GM23338 (cell line): ENCODE measurements around the gene OR10R2. TPM values are rescaled to one million over a fixed set of nuclear protein-coding genes. Genes with fewer than 3 reads are reported as not detected.

Source experiments
- ATAC-seq: fragments of 200-7000 bp; cut with Tn5 transposase; 3 replicates; pipeline ENCODE4 v1.9.1; 2020
- DNase-seq: peaks from one replicate; pipeline ENCODE4 v3.0.0-alpha.2; 2015; ENCODE audit warnings: low spot score
- H2AFZ ChIP-seq: fragments of 200-600 bp; sonication (generic); 2 replicates; pipeline ENCODE4 v1.8.0; 2016; ENCODE audit warnings: antibody characterized with exemption, mild to moderate bottlenecking, moderate library complexity
- H3F3A ChIP-seq: fragments of 200-600 bp; sonication (generic); replicated peaks from 2 replicates; pipeline ENCODE4 v1.8.0; 2017; ENCODE audit warnings: antibody characterized with exemption, mixed run types, low read depth
- H3K27ac ChIP-seq: fragments of 200-600 bp; sonication (generic); 2 replicates; pipeline ENCODE4 v1.6.1; 2016; ENCODE audit warnings: low read depth
- H3K27me3 ChIP-seq: fragments of 200-600 bp; sonication (generic); 2 replicates; pipeline ENCODE4 v1.8.0; 2016; ENCODE audit warnings: mild to moderate bottlenecking, mixed run types, moderate library complexity; ENCODE audit not compliant: insufficient read depth
- H3K36me3 ChIP-seq: fragments of 200-600 bp; sonication (generic); 2 replicates; pipeline ENCODE4 v1.8.0; 2016; ENCODE audit warnings: mild to moderate bottlenecking; ENCODE audit not compliant: insufficient read depth
- H3K4me1 ChIP-seq: fragments of 200-600 bp; sonication (generic); 2 replicates; pipeline ENCODE4 v1.8.0; 2016; ENCODE audit warnings: mild to moderate bottlenecking, moderate library complexity; ENCODE audit not compliant: insufficient read depth
- H3K4me2 ChIP-seq: fragments of 200-600 bp; sonication (generic); 2 replicates; pipeline ENCODE4 v1.7.1; 2017; ENCODE audit warnings: mixed run types
- H3K4me3 ChIP-seq: fragments of 200-600 bp; sonication (generic); 2 replicates; pipeline ENCODE4 v1.6.1; 2016; ENCODE audit warnings: mixed run types
- H3K79me2 ChIP-seq: fragments of 200-600 bp; sonication (generic); replicated peaks from 2 replicates; pipeline ENCODE4 v1.8.0; 2017; ENCODE audit warnings: mild to moderate bottlenecking; ENCODE audit not compliant: insufficient read depth
- H3K9me2 ChIP-seq: fragments of 200-600 bp; sonication (generic); 2 replicates; pipeline ENCODE4 v1.8.0; 2017; ENCODE audit not compliant: insufficient read depth
- H4K20me1 ChIP-seq: fragments of 200-600 bp; sonication (generic); replicated peaks from 2 replicates; pipeline ENCODE4 v1.8.0; 2017; ENCODE audit warnings: mild to moderate bottlenecking; ENCODE audit not compliant: insufficient read depth
- H3K27ac Mint-ChIP-seq: 2 replicates; pipeline ENCODE4 v1.8.0; 2020; ENCODE audit warnings: inconsistent platforms, mild to moderate bottlenecking, moderate library complexity, mixed read lengths
- H3K27me3 Mint-ChIP-seq: 3 replicates; pipeline ENCODE4 v1.8.0; 2022; ENCODE audit warnings: low read depth, mild to moderate bottlenecking, moderate library complexity, mixed read lengths, inconsistent platforms; ENCODE audit not compliant: insufficient read depth, poor library complexity
- H3K36me3 Mint-ChIP-seq: 3 replicates; pipeline ENCODE4 v1.8.0; 2021; ENCODE audit warnings: low read depth, mild to moderate bottlenecking, inconsistent platforms, moderate library complexity, mixed read lengths
- H3K4me1 Mint-ChIP-seq: 3 replicates; pipeline ENCODE4 v1.8.0; 2020; ENCODE audit warnings: mild to moderate bottlenecking, inconsistent platforms, mixed read lengths
- H3K4me3 Mint-ChIP-seq: 3 replicates; pipeline ENCODE4 v1.8.0; 2021; ENCODE audit warnings: moderate library complexity, mild to moderate bottlenecking, inconsistent platforms, mixed read lengths
- H3K9me3 Mint-ChIP-seq: 3 replicates; pipeline ENCODE4 v1.8.0; 2020; ENCODE audit warnings: moderate library complexity, mild to moderate bottlenecking, inconsistent platforms, mixed read lengths
- CREB1 ChIP-seq: fragments of 250-450 bp; sonication (Bioruptor Pico); IDR thresholded peaks from 2 replicates; pipeline ENCODE4 v1.5.0; 2020; ENCODE audit warnings: low read depth, mild to moderate bottlenecking, moderate library complexity
- CTCF ChIP-seq, 2 experiments: fragments of 200-600 bp in 1 of 2; sonication (generic) in 1 of 2; conservative IDR thresholded peaks; 2 replicates each; pipeline versions ENCODE4 v1.5.1 to v1.6.1; 2016 to 2017; ENCODE audit warnings: antibody characterized with exemption in 2 of 2, low read depth in 2 of 2, mild to moderate bottlenecking in 2 of 2, moderate library complexity in 1 of 2
- ETS1 ChIP-seq: IDR thresholded peaks from 2 replicates; pipeline ENCODE4 v1.6.1; 2016; ENCODE audit warnings: antibody characterized with exemption
- EZH2 ChIP-seq: fragments of 200-600 bp; sonication (generic); IDR thresholded peaks from one replicate; pipeline ENCODE4 v1.8.0; 2017; ENCODE audit warnings: antibody characterized with exemption, mild to moderate bottlenecking, low read depth; ENCODE audit not compliant: unreplicated experiment
- EZH2phosphoT487 ChIP-seq: fragments of 200-600 bp; sonication (generic); IDR thresholded peaks from one replicate; pipeline ENCODE4 v1.8.1; 2018; ENCODE audit warnings: antibody characterized with exemption; ENCODE audit not compliant: unreplicated experiment
- JUNB ChIP-seq: IDR thresholded peaks from one replicate; pipeline ENCODE4 v1.6.1; 2016; ENCODE audit warnings: antibody characterized with exemption; ENCODE audit not compliant: unreplicated experiment
- NANOG ChIP-seq: IDR thresholded peaks from 2 replicates; pipeline ENCODE4 v1.6.1; 2016; ENCODE audit warnings: antibody characterized with exemption, borderline replicate concordance
- POLR2AphosphoS5 ChIP-seq: IDR thresholded peaks from 2 replicates; pipeline ENCODE4 v1.6.1; 2016; ENCODE audit warnings: antibody characterized with exemption, low read depth
- STAT1 ChIP-seq: IDR thresholded peaks from one replicate; pipeline ENCODE4 v1.6.1; 2016; ENCODE audit warnings: antibody characterized with exemption; ENCODE audit not compliant: unreplicated experiment
- ZNF114 ChIP-seq: fragments of 250-450 bp; sonication (Bioruptor Pico); IDR thresholded peaks from 2 replicates; pipeline ENCODE4 v1.5.0; 2020; ENCODE audit warnings: mild to moderate bottlenecking, moderate library complexity
- ZNF331 ChIP-seq: fragments of 250-450 bp; sonication (Bioruptor Pico); IDR thresholded peaks from 2 replicates; pipeline ENCODE4 v1.5.0; 2020; ENCODE audit warnings: low read depth, mild to moderate bottlenecking, moderate library complexity
- polyA plus RNA-seq: library from polyadenylated mRNA; unstranded; fragments of >200 nt; fragmentation: Nextera tagmentation; extraction: Ambion mirVana; gene quantifications from 2 replicates; pipeline ENCODE4 v1.2.1, GENCODE V29; 2016
- total RNA-seq: library from RNA; depleted of rRNA; stranded (reverse); fragments of >200 nt; shearing (Covaris generic); gene quantifications from 2 replicates; pipeline ENCODE4 v1.2.3, GENCODE V29; 2014
- TF ChIP-seq, protein P1 (sequence below): fragments of 250-450 bp; sonication (Bioruptor Pico); IDR thresholded peaks from 2 replicates; pipeline ENCODE4 v1.5.0; 2020; ENCODE audit warnings: mild to moderate bottlenecking, moderate library complexity
- TF ChIP-seq, protein P2 (sequence below): IDR thresholded peaks from one replicate; pipeline ENCODE4 v1.6.1; 2018; ENCODE audit warnings: antibody characterized with exemption; ENCODE audit not compliant: unreplicated experiment

Gene OR10R2
- total and polyA plus RNA-seq, 2 experiments from 2014 or later = not detected

DNA sequence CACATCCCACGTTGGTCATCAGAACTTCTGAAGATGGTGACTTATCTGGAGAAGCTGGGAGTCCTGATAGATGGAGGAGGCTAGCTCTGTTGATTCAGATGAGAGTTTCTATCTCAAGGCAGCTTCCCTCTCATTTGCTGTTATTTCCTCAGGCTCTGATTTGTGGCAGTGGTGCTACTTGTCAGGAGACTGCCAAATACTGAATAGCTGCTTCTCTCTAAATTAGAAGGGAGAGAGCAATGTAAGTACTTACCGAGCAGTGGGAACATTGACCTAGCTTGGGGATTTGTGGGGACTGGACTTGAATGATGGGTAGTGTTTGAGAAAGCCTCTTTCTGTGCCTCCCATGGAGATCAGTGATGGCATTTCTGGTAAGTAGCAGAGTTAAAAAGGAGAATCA, 10.5 kb upstream of the OR10R2 start, which contains the start of gene OR10K1:
Gene OR10K1 (plus strand): TSS at position 301 of the 400 bp plus-strand sequence. CDS start 3,728 bp downstream, outside the sequence.
- Mint-ChIP-seq H3K27me3 (peaks cover 2% of the 10 kb centered on the region), H3K36me3 (no peaks in the 10 kb centered on the region), H3K4me3 (no peak within 1 kb of the TSS), H3K9me3 (no peaks in the 10 kb centered on the region), H3K27ac (no peak within 1 kb of the TSS), H3K4me1 (no peaks in the 10 kb centered on the region)
- Histone ChIP-seq H3K27me3 (no peaks in the 10 kb centered on the region), H4K20me1 (no peaks in the 10 kb centered on the region), H2AFZ (no peak within 1 kb of the TSS), H3K9me2 (0 out of 2 replicates have a peak, but pooled peaks cover 6% of the 10 kb centered on the region), H3K27ac (no peak within 1 kb of the TSS), H3K4me2 (no peak within 1 kb of the TSS), H3F3A (no peaks in the 10 kb centered on the region), H3K4me1 (no peaks in the 10 kb centered on the region), H3K4me3 (no peak within 1 kb of the TSS), H3K79me2 (no peaks in the 10 kb centered on the region), H3K36me3 (no peaks in the 10 kb centered on the region)
- no peak for TF ChIP-seq ETS1
- no peak for TF ChIP-seq ZNF114 (CRISPR knock-in tag)
- no peak for TF ChIP-seq ZNF331 (CRISPR knock-in tag)
- TF ChIP-seq, protein P1, sequence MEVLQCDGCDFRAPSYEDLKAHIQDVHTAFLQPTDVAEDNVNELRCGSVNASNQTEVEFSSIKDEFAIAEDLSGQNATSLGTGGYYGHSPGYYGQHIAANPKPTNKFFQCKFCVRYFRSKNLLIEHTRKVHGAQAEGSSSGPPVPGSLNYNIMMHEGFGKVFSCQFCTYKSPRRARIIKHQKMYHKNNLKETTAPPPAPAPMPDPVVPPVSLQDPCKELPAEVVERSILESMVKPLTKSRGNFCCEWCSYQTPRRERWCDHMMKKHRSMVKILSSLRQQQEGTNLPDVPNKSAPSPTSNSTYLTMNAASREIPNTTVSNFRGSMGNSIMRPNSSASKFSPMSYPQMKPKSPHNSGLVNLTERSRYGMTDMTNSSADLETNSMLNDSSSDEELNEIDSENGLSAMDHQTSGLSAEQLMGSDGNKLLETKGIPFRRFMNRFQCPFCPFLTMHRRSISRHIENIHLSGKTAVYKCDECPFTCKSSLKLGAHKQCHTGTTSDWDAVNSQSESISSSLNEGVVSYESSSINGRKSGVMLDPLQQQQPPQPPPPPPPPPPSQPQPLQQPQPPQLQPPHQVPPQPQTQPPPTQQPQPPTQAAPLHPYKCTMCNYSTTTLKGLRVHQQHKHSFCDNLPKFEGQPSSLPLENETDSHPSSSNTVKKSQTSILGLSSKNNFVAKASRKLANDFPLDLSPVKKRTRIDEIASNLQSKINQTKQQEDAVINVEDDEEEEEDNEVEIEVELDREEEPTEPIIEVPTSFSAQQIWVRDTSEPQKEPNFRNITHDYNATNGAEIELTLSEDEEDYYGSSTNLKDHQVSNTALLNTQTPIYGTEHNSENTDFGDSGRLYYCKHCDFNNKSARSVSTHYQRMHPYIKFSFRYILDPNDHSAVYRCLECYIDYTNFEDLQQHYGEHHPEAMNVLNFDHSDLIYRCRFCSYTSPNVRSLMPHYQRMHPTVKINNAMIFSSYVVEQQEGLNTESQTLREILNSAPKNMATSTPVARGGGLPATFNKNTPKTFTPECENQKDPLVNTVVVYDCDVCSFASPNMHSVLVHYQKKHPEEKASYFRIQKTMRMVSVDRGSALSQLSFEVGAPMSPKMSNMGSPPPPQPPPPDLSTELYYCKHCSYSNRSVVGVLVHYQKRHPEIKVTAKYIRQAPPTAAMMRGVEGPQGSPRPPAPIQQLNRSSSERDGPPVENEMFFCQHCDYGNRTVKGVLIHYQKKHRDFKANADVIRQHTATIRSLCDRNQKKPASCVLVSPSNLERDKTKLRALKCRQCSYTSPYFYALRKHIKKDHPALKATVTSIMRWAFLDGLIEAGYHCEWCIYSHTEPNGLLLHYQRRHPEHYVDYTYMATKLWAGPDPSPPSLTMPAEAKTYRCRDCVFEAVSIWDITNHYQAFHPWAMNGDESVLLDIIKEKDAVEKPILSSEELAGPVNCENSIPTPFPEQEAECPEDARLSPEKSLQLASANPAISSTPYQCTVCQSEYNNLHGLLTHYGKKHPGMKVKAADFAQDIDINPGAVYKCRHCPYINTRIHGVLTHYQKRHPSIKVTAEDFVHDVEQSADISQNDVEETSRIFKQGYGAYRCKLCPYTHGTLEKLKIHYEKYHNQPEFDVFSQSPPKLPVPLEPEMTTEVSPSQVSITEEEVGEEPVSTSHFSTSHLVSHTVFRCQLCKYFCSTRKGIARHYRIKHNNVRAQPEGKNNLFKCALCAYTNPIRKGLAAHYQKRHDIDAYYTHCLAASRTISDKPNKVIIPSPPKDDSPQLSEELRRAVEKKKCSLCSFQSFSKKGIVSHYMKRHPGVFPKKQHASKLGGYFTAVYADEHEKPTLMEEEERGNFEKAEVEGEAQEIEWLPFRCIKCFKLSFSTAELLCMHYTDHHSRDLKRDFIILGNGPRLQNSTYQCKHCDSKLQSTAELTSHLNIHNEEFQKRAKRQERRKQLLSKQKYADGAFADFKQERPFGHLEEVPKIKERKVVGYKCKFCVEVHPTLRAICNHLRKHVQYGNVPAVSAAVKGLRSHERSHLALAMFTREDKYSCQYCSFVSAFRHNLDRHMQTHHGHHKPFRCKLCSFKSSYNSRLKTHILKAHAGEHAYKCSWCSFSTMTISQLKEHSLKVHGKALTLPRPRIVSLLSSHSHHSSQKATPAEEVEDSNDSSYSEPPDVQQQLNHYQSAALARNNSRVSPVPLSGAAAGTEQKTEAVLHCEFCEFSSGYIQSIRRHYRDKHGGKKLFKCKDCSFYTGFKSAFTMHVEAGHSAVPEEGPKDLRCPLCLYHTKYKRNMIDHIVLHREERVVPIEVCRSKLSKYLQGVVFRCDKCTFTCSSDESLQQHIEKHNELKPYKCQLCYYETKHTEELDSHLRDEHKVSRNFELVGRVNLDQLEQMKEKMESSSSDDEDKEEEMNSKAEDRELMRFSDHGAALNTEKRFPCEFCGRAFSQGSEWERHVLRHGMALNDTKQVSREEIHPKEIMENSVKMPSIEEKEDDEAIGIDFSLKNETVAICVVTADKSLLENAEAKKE (CRISPR knock-in tag) = no peak
- no peak for TF ChIP-seq EZH2phosphoT487
- TF ChIP-seq, protein P2, sequence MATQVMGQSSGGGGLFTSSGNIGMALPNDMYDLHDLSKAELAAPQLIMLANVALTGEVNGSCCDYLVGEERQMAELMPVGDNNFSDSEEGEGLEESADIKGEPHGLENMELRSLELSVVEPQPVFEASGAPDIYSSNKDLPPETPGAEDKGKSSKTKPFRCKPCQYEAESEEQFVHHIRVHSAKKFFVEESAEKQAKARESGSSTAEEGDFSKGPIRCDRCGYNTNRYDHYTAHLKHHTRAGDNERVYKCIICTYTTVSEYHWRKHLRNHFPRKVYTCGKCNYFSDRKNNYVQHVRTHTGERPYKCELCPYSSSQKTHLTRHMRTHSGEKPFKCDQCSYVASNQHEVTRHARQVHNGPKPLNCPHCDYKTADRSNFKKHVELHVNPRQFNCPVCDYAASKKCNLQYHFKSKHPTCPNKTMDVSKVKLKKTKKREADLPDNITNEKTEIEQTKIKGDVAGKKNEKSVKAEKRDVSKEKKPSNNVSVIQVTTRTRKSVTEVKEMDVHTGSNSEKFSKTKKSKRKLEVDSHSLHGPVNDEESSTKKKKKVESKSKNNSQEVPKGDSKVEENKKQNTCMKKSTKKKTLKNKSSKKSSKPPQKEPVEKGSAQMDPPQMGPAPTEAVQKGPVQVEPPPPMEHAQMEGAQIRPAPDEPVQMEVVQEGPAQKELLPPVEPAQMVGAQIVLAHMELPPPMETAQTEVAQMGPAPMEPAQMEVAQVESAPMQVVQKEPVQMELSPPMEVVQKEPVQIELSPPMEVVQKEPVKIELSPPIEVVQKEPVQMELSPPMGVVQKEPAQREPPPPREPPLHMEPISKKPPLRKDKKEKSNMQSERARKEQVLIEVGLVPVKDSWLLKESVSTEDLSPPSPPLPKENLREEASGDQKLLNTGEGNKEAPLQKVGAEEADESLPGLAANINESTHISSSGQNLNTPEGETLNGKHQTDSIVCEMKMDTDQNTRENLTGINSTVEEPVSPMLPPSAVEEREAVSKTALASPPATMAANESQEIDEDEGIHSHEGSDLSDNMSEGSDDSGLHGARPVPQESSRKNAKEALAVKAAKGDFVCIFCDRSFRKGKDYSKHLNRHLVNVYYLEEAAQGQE = no peak
- no peak for TF ChIP-seq JUNB
- no peak for TF ChIP-seq POLR2AphosphoS5
- no peak for TF ChIP-seq EZH2
- TF ChIP-seq STAT1 = no peak
- no peak for TF ChIP-seq CREB1
- no peak for TF ChIP-seq CTCF (conservative IDR thresholded peaks at IDR 0.05; ENCODE audit: low read depth in 2 of 2)
- TF ChIP-seq NANOG = no peak
- DNase-seq = no peak
- no peak for ATAC-seq
